ENCODE data around the gene ACD.

ACD gene

GRCh38 chr16:67660564-67661028 is 536 bp upstream of the ACD start, which contains the start of gene PARD6A:
TSS of gene PARD6A (plus strand) at chr16:67660960. CDS start at chr16:67661039, 79 bp downstream.
- no peaks in the 10 kb centered on the region for H3K9me3 ChIP-seq (ENCODE audit: control insufficient read depth, insufficient read depth, low read depth, low read length)
- H3K36me3 ChIP-seq (ENCODE audit: control insufficient read depth in 2 of 2, insufficient read depth in 1 of 2, low read length in 2 of 2): peaks cover 0 to 72% of the 10 kb centered on the region in 2 experiments; a peak in 1 of 3 replicates
- peak within 1 kb of the TSS; percentile 75 for H3K27ac ChIP-seq (ENCODE audit: extremely low read depth, low read depth, low read length)
- H3K4me3 ChIP-seq (ENCODE audit: low read depth, low read length): peak within 1 kb of the TSS; percentile 78
- CTCF ChIA-PET: interaction anchor here (0.7 to 3.0 kb wide), 6 partner anchors 12 to 331 kb away, joined by 3 to 19 read pairs (median 4); partner anchors contain the start of gene CARMIL2
- 0 out of 2 replicates have a peak, but pooled peaks cover 4% of the 10 kb centered on the region for H3K4me1 ChIP-seq (ENCODE audit: control insufficient read depth, insufficient read depth, low read length)
- POLR2A ChIA-PET: interaction anchor here (0.8 to 2.0 kb wide), 12 partner anchors 9 to 424 kb away, joined by 3 to 20 read pairs (median 5); partner anchors contain the start of genes CARMIL2, CTCF, GFOD2 and NUTF2
- TF ChIP-seq FEZF1 (tag by site-specific recombination; IDR thresholded peaks at IDR 0.05) (peak; percentile 38; the same call in 1 of the 2 replicates), ZNF76 (tag by site-specific recombination; IDR thresholded peaks at IDR 0.05; ENCODE audit: borderline replicate concordance, low read depth) (no peak), ZNF248 (tag by site-specific recombination; IDR thresholded peaks at IDR 0.05) (no peak), ZNF157 (tag by site-specific recombination; IDR thresholded peaks at IDR 0.05) (no peak), ZNF202 (tag by site-specific recombination; IDR thresholded peaks at IDR 0.05; ENCODE audit: borderline replicate concordance) (no peak), PATZ1 (tag by site-specific recombination; IDR thresholded peaks at IDR 0.05) (peak; percentile 88), ZNF416 (tag by site-specific recombination; IDR thresholded peaks at IDR 0.05) (no peak), ATF2 (tag by site-specific recombination; IDR thresholded peaks at IDR 0.05; ENCODE audit: low read depth) (peak; percentile 83), MYNN (tag by site-specific recombination; IDR thresholded peaks at IDR 0.05; ENCODE audit: borderline replicate concordance) (peak; percentile 49; the same call in 1 of the 2 replicates), ZNF670 (tag by site-specific recombination; IDR thresholded peaks at IDR 0.05; ENCODE audit: low read depth) (no peak), ELK4 (IDR thresholded peaks at IDR 0.05; ENCODE audit: borderline replicate concordance, low read depth, low read length) (no peak), ZNF366 (tag by site-specific recombination; conservative IDR thresholded peaks at IDR 0.05) (peak; percentile 26; the same call in 1 of the 2 replicates), ZBTB7A (tag by site-specific recombination; IDR thresholded peaks at IDR 0.05; ENCODE audit: low read depth) (peak; percentile 79; the same call in 1 of the 2 replicates), ZBTB6 (tag by site-specific recombination; IDR thresholded peaks at IDR 0.05) (no peak), GLIS1 (tag by site-specific recombination; IDR thresholded peaks at IDR 0.05) (peak; percentile 20; the same call in 1 of the 2 replicates), HIC1 (tag by site-specific recombination; IDR thresholded peaks at IDR 0.05) (no peak), PRDM1 (tag by site-specific recombination; IDR thresholded peaks at IDR 0.05) (no peak), PRDM10 (tag by site-specific recombination; IDR thresholded peaks at IDR 0.05) (peak; percentile 98), ZNF341 (tag by site-specific recombination; IDR thresholded peaks at IDR 0.05; ENCODE audit: low read depth) (peak; percentile 85), ZNF561 (tag by site-specific recombination; IDR thresholded peaks at IDR 0.05; ENCODE audit: borderline replicate concordance) (peak; percentile 57; the same call in 1 of the 2 replicates), ZNF548 (tag by site-specific recombination; IDR thresholded peaks at IDR 0.05) (no peak), ZNF423 (tag by site-specific recombination; IDR thresholded peaks at IDR 0.05) (no peak), PRDM4 (tag by site-specific recombination; IDR thresholded peaks at IDR 0.05) (peak; percentile 25; the same call in 1 of the 2 replicates)

Measured in HEK293 (cell line).